ENCODE measurements around the gene KMT2A.
"Not testable (repeated sequence)": the region's sequence is repeated elsewhere in the genome, so short reads cannot be mapped to it uniquely, and the experiment has no call there.

KMT2A gene

GRCh38 chr11:118435893-118436624 is at the start of gene KMT2A:
Gene KMT2A (plus strand): TSS chr11:118436492. CDS start chr11:118436513, 21 bp downstream.
- FAIRE-seq, result no peak
- DNase-seq (ENCODE audit: insufficient read length, low spot score), result peak; percentile 70
- no peak for TF ChIP-seq CTCF (IDR thresholded peaks at IDR 0.05; ENCODE audit: insufficient read depth, missing control alignments)

- FAIRE-seq (no peak), DNase-seq (ENCODE audit: insufficient read length, low spot score) (no peak)
- no peak for TF ChIP-seq CTCF (IDR thresholded peaks at IDR 0.05; ENCODE audit: insufficient read depth, missing control alignments)
Observed at GRCh38 chr11:118396097-118396501, 40.2 kb upstream of the KMT2A start.

- no peak for FAIRE-seq
- DNase-seq (ENCODE audit: insufficient read length, low spot score), result no peak
Observed at GRCh38 chr11:118397448-118397847, 38.8 kb upstream of the KMT2A start.

GRCh38 chr11:118398791-118399559 is 37.3 kb upstream of the KMT2A start:
- FAIRE-seq (no peak), DNase-seq (ENCODE audit: insufficient read length, low spot score) (no peak)
- no peak for TF ChIP-seq CTCF (IDR thresholded peaks at IDR 0.05; ENCODE audit: insufficient read depth, missing control alignments)

More at GRCh38 chr11:118397448-118397847, 38.8 kb upstream of the KMT2A start:
- no peak for TF ChIP-seq CTCF (IDR thresholded peaks at IDR 0.05; ENCODE audit: insufficient read depth, missing control alignments)

GRCh38 chr11:118401151-118401879 is 35.0 kb upstream of the KMT2A start, which contains the start of gene ATP5MG:
Gene ATP5MG (plus strand): TSS chr11:118401606. CDS start chr11:118401666, 60 bp downstream.
- peak; percentile 53 for DNase-seq (ENCODE audit: insufficient read length, low spot score)
- no peak for FAIRE-seq
- no peak for TF ChIP-seq CTCF (IDR thresholded peaks at IDR 0.05; ENCODE audit: insufficient read depth, missing control alignments)

GRCh38 chr11:118401880-118402590 is 34.3 kb upstream of the KMT2A start:
- DNase-seq (ENCODE audit: insufficient read length, low spot score), result no peak
- TF ChIP-seq CTCF (IDR thresholded peaks at IDR 0.05; ENCODE audit: insufficient read depth, missing control alignments), result no peak
- no peak for FAIRE-seq

GRCh38 chr11:118402594-118402993 is 33.7 kb upstream of the KMT2A start:
- not testable (repeated sequence) for FAIRE-seq; DNase-seq (ENCODE audit: insufficient read length, low spot score)

All from D721Med (cell line).